OCI-LY3 (cell line): ENCODE data around the gene TSPYL2.
A peak's percentile ranks its signal among the peaks of the same experiment; 100 is the strongest.

Source experiments
- H2AFZ ChIP-seq: fragments of 200-600, 300-600 bp; shearing (Covaris generic); 2 replicates; pipeline ENCODE4 v1.6.0; 2014; ENCODE audit warnings: antibody characterized with exemption, low read depth, low read length
- H3K27ac ChIP-seq: fragments of 200-600, 300-600 bp; sonication (generic); 2 replicates; pipeline ENCODE4 v1.5.1; 2014; ENCODE audit warnings: mild to moderate bottlenecking, low read length, moderate library complexity, mixed read lengths
- H3K27me3 ChIP-seq: fragments of 200-600, 300-600 bp; sonication (generic); 2 replicates; pipeline ENCODE4 v1.6.1; 2014; ENCODE audit warnings: low read depth, low read length, mixed read lengths
- H3K36me3 ChIP-seq: fragments of 200-600, 300-600 bp; sonication (generic); replicated peaks from 2 replicates; pipeline ENCODE3; 2014; ENCODE audit warnings: low read depth, low read length, mixed read lengths
- H3K4me1 ChIP-seq: fragments of 300-600, 200-600 bp; sonication (generic); 2 replicates; pipeline ENCODE4 v1.6.1; 2014; ENCODE audit warnings: low read length, mixed read lengths
- H3K4me2 ChIP-seq: fragments of 200-600, 300-600 bp; sonication (generic); 2 replicates; pipeline ENCODE4 v1.6.1; 2014; ENCODE audit warnings: low read length, mixed read lengths
- H3K4me3 ChIP-seq: fragments of 300-600, 200-600 bp; sonication (generic); 2 replicates; pipeline ENCODE4 v1.5.1; 2014; ENCODE audit warnings: antibody characterized with exemption, mild to moderate bottlenecking, low read length, moderate library complexity
- H3K79me2 ChIP-seq: fragments of 300-600, 200-600 bp; shearing (Covaris generic); 2 replicates; pipeline ENCODE4 v1.6.1; 2014; ENCODE audit warnings: mild to moderate bottlenecking, low read length, mixed read lengths
- H3K9ac ChIP-seq: fragments of 300-600, 200-600 bp; shearing (Covaris generic); 2 replicates; pipeline ENCODE4 v1.6.0; 2014; ENCODE audit warnings: mild to moderate bottlenecking, low read length, moderate library complexity
- H3K9me3 ChIP-seq: fragments of 200-600, 300-600 bp; shearing (Covaris generic); 2 replicates; pipeline ENCODE4 v1.6.1; 2014; ENCODE audit warnings: low read length, mixed read lengths; ENCODE audit not compliant: insufficient read depth
- H4K20me1 ChIP-seq: fragments of 200-600, 300-600 bp; sonication (generic); 2 replicates; pipeline ENCODE4 v1.6.1; 2016; ENCODE audit warnings: low read length, mixed read lengths; ENCODE audit not compliant: insufficient read depth
- EZH2phosphoT487 ChIP-seq: fragments of 200-600 bp; shearing (Covaris generic); IDR thresholded peaks from 2 replicates; pipeline ENCODE4 v1.6.1; 2018; ENCODE audit warnings: antibody characterized with exemption, mixed run types, low read depth
- TF ChIP-seq, protein P1 (sequence below): fragments of 200-600, 300-600 bp; sonication (generic); IDR thresholded peaks from 2 replicates; pipeline ENCODE4 v1.5.1; 2014; ENCODE audit warnings: antibody characterized with exemption, low read length, low read depth

The TSPYL2 gene

DNA sequence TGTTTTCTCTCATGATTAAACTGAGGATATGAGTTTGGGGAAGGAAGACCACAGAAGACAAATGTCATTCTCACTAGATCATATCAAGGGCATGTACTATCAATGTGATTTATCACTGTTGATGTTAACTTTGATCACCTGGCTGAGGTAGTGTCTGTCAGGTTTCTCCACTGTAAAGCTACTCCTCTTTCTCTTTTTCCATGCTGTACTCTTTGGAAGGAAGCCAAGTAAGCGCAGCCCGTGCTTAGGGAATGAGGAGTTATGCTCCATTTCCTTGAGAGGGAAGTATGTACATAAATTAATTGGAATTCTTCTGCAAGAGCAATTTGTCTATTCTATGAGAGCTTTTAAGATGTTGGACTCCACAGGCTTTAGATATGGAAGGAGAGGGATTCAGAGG, 7.8 kb downstream of the TSPYL2 start:
- Histone ChIP-seq H3K4me1 (peaks cover 1% of the 10 kb centered on the region; the same call in 1 of the 2 replicates), H3K79me2 (peaks cover under 1% of the 10 kb centered on the region; the same call in 1 of the 2 replicates), H3K27ac (no peak overlapping the region), H3K9me3 (no peaks in the 10 kb centered on the region), H3K36me3 (peaks cover 9% of the 10 kb centered on the region), H3K9ac (no peak overlapping the region), H2AFZ (no peak overlapping the region), H4K20me1 (no peaks in the 10 kb centered on the region), H3K27me3 (no peaks in the 10 kb centered on the region), H3K4me3 (no peak overlapping the region), H3K4me2 (no peak overlapping the region)
- TF ChIP-seq, protein P1, sequence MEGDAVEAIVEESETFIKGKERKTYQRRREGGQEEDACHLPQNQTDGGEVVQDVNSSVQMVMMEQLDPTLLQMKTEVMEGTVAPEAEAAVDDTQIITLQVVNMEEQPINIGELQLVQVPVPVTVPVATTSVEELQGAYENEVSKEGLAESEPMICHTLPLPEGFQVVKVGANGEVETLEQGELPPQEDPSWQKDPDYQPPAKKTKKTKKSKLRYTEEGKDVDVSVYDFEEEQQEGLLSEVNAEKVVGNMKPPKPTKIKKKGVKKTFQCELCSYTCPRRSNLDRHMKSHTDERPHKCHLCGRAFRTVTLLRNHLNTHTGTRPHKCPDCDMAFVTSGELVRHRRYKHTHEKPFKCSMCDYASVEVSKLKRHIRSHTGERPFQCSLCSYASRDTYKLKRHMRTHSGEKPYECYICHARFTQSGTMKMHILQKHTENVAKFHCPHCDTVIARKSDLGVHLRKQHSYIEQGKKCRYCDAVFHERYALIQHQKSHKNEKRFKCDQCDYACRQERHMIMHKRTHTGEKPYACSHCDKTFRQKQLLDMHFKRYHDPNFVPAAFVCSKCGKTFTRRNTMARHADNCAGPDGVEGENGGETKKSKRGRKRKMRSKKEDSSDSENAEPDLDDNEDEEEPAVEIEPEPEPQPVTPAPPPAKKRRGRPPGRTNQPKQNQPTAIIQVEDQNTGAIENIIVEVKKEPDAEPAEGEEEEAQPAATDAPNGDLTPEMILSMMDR: no peak
- TF ChIP-seq EZH2phosphoT487: no peak

DNA sequence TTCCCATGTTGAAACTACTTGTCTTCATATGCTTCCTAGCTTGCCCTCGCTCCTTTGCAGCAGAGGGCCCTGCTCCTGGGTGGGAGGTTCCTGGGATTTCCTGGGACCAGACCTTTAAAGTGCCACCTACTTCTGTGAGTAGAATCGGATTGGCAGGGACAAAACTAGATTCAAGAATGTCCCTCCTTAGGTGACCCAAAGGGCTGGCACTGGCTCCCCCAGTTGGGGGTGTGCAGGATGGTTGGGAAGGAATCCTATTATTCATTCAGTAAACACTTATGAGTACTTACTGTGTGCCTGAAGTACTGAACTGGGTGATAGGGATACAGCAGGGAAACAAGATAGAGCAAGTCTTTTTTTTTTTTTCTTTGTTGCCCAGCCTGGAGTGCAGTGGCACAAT, 9.2 kb downstream of the TSPYL2 start:
- Histone ChIP-seq H3K4me2 (no peak overlapping the region), H3K27me3 (no peaks in the 10 kb centered on the region), H3K27ac (no peak overlapping the region), H3K4me1 (peaks cover 5% of the 10 kb centered on the region; the same call in 1 of the 2 replicates), H3K9ac (no peak overlapping the region), H3K36me3 (no peaks in the 10 kb centered on the region), H3K4me3 (no peak overlapping the region), H4K20me1 (no peaks in the 10 kb centered on the region), H3K9me3 (no peaks in the 10 kb centered on the region), H2AFZ (no peak overlapping the region), H3K79me2 (peaks cover 4% of the 10 kb centered on the region)
- no peak for TF ChIP-seq EZH2phosphoT487
- TF ChIP-seq, protein P1: no peak

DNA sequence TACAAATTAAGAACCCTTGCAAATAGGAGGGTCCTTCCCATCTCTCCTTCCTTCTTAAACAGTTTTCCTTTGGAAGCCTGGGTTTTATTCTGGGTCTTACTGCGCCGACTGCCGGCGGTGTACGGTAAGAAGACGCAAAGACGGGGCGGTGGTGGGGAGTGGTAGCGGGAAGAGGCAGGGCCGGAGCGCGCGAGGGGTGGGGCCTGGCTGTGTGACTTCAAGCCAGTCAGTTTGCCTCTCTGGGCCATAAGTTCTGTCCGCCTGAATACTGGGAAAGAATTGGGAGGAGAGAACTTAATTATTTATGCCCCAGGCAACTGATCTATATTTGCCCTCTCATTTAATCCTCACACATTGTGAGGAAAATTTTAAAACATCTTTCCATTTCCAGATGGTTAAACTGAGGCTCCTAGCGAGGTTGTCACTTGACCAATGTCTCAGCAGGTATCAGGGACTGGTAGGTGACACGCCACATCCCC, 11.0 kb downstream of the TSPYL2 start:
- H3K36me3 ChIP-seq: no peaks in the 10 kb centered on the region
- H2AFZ ChIP-seq: peak overlapping the region; percentile 88
- peak overlapping the region; percentile 96 for H3K4me2 ChIP-seq
- H3K9ac ChIP-seq: peak overlapping the region; percentile 70
- H3K27ac ChIP-seq: peak overlapping the region; percentile 69
- no peak for TF ChIP-seq EZH2phosphoT487
- TF ChIP-seq, protein P1: peak; percentile 62
- H4K20me1 ChIP-seq: no peaks in the 10 kb centered on the region
- peak overlapping the region; percentile 95 for H3K4me3 ChIP-seq
- H3K79me2 ChIP-seq: peaks cover 4% of the 10 kb centered on the region
- H3K27me3 ChIP-seq: no peaks in the 10 kb centered on the region
- H3K4me1 ChIP-seq: peaks cover 5% of the 10 kb centered on the region; the same call in 1 of the 2 replicates
- H3K9me3 ChIP-seq: no peaks in the 10 kb centered on the region

DNA sequence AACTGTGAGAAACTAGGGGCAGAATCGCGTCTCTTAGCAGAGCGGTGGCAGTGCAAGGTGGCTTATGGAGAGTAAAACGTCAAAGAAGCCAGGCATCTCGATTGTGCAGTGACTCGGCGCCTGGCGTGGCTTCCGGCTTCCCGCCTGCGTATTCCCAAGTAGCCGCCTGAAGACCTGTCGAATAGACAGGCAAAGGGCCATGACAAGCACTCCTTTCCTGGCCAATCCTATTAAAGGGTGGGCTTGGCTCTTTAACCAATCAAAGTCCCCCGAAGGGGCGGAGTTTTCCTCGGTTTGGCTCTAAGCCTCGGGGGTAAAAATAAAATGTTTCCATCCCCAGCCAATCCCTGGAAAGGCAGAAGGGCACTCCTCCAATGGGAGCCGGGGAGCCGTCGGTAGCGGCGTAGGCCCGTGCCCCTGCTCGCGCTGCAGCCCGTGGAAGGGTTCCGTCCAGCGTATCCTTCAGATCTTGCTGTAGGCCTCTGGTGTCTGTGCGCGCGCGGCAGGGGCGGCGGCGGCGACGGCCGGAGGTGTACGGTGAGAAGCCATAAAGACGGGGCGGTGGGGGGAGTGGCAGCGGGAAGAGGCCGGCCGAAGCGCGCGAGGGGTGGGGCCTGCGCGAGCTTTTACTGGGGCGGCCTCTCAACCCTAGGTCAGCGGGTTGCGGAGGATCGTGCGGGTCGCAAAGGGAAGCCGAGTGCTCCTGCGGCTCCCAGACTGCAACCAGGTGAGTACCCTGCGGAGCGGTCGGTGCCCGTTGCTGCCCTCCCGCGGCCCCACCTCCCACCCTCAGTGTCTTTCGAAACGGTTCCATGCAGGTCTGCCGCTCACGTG, 11.8 kb downstream of the TSPYL2 start, which contains the start of gene KANTR:
Gene KANTR (plus strand): TSS at position 395 of the 834 bp plus-strand sequence. CDS start 30,131 bp downstream, outside the sequence.
- H2AFZ ChIP-seq: peak within 1 kb of the TSS; percentile 88
- peak within 1 kb of the TSS; percentile 95 for H3K4me3 ChIP-seq
- TF ChIP-seq, protein P1: no peak
- no peak for TF ChIP-seq EZH2phosphoT487
- H3K36me3 ChIP-seq: no peaks in the 10 kb centered on the region
- H3K4me2 ChIP-seq: peak within 1 kb of the TSS; percentile 96
- peaks cover 4% of the 10 kb centered on the region for H3K79me2 ChIP-seq
- no peaks in the 10 kb centered on the region for H4K20me1 ChIP-seq
- H3K9me3 ChIP-seq: no peaks in the 10 kb centered on the region
- H3K27me3 ChIP-seq: no peaks in the 10 kb centered on the region
- peak within 1 kb of the TSS; percentile 70 for H3K9ac ChIP-seq
- H3K27ac ChIP-seq: peak within 1 kb of the TSS; percentile 69
- H3K4me1 ChIP-seq: peaks cover 5% of the 10 kb centered on the region; the same call in 1 of the 2 replicates
